Activated CD4-positive, alpha-beta T cell treated with anti-CD3 and anti-CD28 coated beads, Interleukin-2, amount 50 U/mL, for 4 hours (primary cell): ENCODE measurements around the gene CAPS.
A peak's percentile ranks its signal among the peaks of the same experiment; 100 is the strongest.

Experiments used
- DNase-seq, 2 experiments: peaks; one replicate each; pipeline ENCODE4 v3.0.0-alpha.2; 2020

CAPS gene

DNA sequence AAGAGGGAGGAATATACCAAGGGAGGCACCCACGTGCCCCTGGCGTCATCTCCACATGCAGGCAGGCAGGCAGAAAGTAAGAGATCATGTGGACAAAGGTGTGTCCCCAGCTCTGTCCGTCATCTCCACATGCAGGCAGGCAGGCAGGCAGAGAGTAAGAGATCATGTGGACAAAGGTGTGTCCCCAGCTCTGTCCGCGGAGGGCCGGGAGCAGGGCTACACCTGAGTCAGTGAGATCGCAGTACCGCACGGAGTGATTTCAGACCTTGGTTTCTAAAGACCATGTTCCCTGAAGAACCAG is 22.2 kb downstream of the CAPS start:
- no peak for DNase-seq

DNA sequence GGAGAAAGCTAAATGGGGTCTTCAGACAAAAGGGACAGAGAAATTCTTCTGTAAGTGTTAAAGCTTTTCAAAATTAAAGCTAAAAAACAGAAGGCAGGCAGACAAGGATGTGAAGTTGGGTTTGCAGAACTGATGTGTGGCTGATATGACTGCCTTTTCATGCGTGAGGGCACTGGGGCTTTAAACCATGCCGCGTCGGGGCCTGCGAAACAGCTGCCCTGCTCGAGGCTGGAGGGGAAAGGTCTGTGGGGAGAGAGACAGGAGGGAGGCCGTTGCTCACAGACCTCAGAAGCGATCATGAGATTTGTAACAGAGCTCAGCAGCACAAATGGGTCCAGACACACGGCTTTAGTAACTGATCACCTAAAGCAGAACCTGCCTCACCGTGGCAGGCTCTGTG is 23.5 kb downstream of the CAPS start:
- no peak for DNase-seq

DNA sequence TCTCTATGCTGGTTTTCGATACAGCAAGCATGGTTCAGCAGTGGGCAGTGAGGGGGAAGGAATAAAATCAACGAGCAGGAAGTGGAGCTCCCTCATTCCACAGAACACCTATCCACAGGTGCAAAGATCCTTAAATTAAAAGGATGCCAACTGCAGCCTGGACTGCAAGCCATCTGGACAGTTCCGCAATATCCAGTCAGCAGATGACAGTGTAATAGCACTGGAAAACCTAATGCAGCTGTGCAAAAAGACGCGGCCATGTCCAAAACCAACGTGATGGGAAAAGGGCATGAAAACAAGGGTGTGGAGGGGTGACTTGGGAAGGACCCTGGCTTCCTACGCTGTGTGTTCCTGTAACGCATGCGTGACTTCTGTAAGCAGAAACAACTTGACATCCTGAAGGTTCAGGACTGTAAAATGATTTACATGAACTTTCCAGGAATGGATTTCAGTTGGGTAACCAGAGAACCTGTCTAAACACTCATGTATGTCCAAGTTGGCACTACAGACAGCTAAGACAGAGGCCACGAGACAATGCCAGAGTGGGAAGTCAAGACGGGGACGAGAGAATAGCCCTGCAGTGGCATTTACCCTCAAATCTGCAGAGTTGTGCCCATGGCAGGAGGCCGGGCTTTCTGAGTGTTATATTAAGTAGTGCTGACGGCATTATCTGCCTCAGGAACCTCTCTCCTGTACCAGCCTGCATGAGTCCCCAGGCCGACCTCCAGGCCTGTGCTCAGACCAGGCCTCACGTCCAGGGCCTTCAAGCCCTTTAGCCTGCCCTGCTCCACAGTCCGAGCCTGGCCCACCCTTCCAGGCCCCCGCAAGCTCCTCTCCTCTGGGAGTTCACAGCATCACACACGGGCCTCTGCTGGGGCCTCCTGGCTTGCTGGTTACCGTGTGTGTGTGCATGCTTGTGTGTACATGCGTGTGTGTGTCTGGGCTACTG is 26.5 kb downstream of the CAPS start:
- DNase-seq, result no peak

DNA sequence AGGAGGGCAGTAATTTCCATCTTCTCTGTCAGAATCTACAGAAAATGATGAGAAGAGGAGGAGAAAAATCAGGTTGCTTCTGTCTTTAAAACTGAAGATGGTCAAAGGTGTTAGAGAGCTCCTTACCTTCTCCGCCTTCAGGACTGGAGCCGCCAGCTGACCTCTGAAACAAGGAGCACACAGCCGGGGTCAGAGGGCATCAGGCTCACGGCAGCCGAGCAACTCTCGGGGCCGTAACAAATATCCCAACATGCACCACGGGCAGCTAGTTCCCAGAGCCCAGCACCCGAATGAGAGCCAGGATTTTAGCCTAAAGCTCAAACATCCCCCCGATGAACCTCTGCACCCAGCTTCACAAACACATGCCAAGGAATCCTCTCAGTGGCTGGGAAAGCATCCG is 27.6 kb downstream of the CAPS start:
- no peak for DNase-seq

DNA sequence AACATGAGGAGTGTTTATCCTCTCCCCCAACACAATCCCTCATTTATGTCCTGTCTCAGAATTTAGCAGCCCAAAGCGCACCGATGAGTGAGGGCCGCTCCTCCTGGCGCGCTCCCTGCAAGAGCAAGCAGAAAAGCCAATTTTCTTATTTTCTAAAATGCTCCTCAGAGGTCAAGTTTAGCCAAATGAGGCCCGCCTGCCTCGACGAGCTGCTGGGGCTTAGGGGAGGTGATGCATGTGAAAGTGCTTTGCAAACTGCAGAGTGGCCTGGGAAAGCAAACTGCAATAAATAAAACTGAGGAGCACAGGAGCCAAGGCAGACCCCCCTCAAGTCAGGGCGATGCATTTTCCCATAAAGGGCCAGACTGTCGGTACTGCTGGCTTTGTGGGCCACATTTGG is 29.0 kb downstream of the CAPS start:
- no peak for DNase-seq

DNA sequence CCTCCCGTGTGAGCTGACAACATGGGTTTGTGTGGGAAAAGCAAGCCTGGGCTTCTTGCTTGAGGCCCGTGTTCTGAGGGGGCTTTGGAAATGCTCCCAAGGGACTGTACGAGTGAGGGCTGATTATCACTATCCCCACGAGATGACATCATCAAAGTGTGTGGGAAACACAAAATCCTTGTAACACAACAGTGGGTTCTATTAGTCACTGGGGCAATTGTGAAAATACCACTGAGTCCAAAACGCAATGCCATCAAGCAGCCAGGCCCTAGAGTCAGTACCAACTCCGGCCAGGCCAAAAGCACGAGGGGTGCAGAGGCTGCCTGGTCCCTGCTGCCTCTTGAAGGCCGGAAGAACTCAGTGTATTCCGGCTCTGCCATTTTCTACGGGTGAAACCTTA is 29.6 kb downstream of the CAPS start:
- DNase-seq, result no peak

DNA sequence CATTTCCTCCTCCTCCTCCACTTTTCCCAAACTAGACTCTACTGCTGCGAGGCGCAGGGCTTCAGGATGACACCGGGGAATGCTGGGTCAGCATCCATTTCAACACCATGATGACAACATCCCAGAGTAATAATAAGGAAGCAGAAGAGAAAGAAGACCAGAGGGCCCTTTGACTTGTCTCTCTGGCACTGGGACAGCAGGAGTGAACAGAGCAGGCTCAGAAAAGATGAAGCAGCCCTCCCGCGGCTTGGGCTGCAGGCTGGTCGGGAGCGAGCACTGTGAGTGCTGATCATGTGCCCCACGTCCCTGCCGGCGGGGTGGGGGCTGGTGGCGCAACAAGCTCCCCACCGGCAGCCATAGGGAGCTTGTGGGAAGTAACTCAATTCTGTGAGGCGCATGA is 33.4 kb downstream of the CAPS start:
- no peak for DNase-seq

DNA sequence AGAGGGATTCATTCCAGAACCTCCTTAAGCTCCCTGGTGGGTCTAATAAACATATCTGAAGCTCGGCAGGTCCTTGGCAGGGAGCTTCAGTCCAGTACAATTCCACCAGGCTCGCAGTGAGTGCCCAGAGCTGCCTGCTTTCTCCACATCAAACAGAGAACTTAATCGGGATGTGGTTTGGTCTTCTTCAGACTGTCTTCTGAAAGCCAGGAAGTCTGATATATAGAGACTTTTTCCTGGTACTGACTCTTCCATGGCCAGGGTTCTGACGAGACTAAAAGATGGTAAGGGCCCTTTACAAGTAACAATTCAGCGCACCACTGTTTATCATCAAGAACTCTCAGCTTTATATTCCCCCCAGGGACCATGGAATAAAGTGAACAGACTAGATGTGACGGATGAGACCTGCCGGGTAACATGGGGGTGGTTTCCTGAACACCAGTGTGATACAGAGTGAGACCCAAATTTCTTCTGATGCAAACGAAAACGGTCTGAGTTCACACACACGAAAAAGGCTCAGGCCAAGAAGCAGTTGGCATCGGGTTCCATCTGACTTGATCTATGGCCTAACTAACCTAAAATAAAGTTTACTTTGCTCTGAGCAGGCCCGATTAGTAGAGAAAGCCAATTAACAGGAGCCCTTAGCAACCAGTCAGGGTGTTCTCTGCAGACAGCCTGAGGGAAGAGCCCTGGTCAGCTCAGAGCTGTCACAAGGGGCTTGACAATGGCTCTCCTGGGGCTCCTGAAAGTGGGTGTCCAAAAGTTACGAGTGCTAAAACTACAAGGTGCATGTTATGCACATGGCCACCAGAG is 34.9 kb downstream of the CAPS start:
- DNase-seq, result peak; percentile 11 to 15

DNA sequence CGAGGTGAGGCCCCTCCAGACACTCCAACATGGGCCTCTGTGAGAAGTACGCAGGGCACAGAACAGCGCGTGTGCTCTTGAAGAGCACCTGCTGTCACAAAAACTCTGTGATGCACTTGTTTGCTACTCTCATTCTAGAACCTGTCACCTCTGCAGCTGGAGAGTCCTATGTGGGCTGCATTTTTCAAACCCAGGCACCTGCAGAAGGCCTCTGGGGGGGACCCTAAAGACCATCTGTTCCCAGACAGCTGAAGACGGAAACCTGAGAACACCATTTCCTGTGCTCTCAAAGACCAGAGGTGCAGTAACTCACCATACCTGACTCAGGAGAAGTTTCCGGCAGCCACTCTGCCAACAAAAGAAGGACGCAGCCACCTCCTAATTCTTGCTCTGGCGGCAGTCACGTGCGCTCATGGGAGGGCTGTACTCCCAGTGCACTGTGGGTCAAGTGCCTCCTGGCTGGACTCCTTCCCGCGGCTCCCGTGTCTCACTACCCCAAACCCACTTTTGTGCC is 35.8 kb downstream of the CAPS start:
- peak; percentile 13 to 15 for DNase-seq

DNA sequence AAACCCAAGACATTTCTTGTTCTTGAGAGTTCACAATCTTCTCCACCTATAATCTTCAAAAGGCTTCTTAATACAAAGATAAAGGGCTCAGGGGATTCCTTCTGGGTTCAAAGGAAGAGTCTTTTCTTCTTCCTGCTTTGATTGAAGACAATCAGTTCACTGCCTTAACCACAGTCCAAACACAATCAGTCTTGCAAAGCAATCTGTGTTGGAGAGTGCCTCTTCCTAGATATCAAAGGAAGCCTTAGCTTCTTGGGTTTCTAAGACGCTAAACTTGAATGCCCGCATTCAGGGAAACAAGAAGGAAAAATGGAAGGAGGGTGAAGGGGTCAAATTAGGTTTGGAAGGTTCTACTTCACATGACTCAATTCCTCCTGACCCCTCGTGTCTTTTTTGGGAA is 36.7 kb downstream of the CAPS start:
- no peak for DNase-seq

DNA sequence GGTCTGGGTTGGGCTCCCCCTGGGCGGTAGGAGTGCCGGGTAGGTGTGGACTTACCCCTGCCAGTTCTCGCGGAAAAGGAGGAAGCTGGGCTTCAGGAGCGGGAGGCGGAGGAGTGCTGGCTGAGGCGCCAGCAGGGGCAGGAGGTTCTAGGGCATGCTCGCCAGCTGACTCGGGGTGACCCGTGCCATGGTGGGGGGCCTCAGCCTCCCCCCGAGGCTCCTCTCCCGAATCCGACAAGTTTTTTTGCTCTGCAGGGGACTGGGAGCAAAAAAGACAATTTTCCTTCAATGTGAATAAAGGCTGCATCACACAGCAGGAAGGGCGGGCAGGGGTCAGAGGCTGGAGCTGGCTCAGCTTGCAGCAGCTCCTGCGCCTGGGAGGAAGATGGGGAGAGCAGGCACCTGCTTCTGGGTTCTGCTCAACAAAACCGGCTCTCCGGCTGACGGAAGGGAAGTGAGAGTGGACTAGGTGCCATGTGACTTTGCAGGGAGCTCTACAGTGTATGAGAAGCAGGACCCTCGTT is 37.3 kb downstream of the CAPS start:
- no peak for DNase-seq

DNA sequence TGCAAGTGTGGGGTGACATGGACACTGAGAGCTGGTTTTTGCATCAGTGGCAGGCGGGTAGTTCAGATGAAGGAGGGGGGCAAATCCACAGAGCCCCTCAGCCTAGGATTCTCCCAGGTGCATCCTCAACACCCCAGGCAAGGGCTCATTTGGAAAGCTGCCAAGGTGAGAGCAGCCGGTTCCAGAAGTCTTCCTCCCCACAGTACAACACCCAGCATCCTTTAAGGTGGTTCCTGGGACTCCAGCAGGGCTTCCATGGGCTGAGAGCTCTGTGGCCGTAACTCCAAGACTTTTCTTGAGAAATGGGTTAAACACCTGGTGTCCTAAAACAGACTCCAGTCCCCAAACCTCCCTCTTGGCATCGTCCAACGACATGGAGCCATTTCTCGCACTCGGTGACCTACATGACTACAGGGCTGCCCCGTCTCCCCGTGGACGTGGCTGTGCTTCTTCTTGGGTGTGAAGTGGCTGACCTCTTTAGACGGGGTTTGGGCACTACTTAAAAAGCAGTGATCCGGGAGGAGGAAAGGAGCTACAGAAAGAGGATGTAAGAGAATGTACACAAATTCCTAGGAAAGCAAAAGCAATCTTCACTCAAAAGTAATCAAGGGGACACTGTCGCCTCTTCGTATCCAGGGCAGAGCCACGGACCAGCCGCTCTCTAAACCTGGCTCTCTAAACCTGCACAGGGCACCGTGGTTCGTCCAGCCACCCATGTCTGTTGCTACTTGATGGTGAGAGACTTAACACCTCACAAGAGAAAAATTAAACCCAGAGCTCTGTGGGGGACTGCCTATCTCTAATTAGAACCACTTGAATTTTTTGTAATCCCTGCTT is 38.4 kb downstream of the CAPS start:
- DNase-seq, result no peak

DNA sequence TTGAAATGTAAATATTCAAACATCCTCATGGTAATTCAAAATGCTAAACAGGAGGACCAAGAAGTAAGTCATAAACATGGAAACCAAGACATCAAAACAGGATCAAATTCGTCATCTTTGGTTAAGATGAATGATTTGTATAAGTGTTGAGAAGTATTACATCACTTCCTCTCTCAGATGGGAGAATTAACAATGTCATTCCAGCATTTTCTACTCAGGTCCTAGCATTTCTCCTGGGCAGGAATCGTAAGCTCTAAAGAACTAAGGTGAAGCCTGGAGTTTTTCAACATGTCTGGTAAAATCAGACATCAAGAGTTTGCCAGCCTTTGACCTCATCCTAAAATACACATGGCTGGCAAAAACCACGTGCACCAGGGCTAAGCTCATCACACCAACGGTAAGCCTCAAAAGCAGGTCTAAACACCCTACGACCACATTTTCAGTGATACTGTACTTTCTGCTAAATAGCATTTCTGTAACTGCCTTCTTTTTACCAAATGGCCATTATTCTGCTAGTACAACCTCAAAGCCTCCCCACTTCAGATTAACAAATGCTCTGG is 39.1 kb downstream of the CAPS start:
- DNase-seq, result no peak

DNA sequence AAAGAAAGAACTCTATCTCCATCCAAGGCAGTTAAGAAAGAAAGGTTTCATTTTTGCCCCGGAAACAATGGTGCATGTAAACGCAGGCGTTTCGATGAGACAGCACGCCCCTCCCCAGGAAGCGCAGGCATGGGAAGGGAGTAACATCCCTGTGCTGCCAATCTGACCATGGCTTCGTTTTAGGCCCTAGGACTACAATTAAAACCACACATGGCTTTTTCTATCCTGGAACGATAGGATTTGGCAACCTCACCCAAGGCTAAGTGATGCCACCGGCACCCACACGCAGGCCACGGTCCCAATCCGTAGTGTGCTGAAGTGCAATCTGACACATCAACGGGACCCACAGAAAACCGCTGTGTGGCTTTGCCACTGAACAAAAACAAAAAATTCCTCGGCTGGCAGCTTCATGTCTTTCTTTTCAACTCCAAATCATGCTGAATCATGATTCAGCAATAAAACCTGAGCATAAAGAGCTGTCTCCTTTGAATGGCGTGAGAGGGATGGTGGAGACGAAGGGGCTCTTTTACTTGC is 39.7 kb downstream of the CAPS start:
- peak; percentile 28 to 29 for DNase-seq

DNA sequence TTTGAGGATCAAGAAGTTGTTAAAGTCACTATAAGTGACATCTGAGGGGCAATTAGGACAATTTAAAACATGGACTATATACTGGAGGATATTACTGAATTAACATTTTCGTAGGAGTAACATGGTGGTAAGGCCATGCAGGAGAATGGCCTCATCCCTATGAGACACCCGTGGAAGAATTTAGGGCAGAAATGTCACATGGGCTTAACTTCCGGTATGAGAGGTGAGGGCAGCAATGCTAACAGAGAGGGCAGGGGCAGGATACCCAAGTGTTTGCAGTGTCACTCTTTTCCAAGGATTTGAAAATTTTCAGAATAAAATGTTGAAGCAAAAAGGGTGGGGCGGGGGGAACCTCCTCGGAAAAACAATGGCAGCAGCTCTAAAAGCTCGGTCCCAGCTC is 40.2 kb downstream of the CAPS start:
- no peak for DNase-seq

DNA sequence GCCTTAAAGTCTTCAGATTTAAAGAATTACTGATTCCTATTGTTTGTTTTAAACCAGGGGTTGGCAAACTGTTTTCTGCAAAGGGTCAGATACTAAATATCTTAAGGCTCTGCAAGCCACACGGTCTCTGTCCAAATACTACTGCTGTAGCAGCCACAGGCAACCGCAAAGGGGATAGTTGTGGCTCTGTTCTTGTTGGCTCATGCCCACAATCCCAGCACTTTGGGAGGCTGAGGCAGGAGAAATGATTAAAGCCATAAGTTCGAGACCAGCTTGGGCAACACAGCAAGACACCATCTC is 41.5 kb downstream of the CAPS start:
- no peak for DNase-seq

DNA sequence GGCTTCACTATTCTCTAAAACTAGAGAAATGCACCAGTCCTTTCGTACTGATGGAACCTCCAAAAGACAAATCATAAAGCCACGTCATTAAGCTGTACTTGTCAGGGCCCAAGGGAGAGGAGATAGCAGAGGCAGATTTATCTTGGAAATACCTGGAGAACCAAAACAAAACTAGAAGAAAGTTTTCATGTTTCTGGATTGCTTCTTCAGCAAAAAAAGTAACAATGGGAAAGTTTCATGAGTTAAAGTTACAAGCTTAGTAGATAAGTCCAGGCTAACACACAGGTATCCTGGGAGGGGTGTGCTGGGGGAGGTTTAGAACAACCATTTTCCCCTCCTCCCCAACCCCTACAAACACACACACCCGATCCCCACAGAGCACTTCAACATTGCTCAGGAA is 42.3 kb downstream of the CAPS start:
- no peak for DNase-seq

DNA sequence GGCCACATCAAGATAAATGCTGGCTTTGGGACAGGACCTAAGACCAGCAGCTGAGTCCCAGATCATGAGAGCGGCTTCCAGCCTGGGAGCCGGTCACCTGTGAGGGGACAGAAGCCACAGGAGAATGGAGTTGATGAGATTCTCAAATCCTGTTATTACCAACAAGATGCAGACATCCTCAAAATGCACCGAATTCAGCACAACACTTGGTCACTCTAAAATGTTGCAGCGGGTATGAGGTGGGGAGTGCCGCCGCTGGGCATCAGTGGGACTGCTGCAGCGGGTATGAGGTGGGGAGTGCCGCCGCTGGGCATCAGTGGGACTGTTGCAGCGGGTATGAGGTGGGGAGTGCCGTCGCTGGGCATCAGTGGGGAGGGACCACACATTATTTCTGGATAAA is 42.7 kb downstream of the CAPS start:
- DNase-seq, result no peak

DNA sequence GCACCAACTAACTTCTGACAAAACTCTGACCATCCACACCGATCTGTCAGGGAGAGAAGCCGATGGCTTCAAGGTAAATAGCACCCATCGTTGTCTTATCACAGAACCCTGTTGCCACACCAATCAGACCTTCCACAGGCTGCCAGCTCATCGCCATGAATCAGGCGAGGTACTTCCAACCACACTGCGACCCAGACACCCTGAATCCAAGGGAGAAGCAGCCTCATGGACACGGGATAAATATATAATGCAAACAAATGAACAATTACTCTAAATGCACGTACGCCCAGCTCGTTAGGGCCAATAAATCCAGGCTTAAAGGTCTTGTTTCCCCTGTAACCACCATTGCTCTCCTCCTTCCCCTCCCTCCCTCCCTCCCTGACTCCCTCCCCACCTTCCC is 43.1 kb downstream of the CAPS start:
- no peak for DNase-seq

DNA sequence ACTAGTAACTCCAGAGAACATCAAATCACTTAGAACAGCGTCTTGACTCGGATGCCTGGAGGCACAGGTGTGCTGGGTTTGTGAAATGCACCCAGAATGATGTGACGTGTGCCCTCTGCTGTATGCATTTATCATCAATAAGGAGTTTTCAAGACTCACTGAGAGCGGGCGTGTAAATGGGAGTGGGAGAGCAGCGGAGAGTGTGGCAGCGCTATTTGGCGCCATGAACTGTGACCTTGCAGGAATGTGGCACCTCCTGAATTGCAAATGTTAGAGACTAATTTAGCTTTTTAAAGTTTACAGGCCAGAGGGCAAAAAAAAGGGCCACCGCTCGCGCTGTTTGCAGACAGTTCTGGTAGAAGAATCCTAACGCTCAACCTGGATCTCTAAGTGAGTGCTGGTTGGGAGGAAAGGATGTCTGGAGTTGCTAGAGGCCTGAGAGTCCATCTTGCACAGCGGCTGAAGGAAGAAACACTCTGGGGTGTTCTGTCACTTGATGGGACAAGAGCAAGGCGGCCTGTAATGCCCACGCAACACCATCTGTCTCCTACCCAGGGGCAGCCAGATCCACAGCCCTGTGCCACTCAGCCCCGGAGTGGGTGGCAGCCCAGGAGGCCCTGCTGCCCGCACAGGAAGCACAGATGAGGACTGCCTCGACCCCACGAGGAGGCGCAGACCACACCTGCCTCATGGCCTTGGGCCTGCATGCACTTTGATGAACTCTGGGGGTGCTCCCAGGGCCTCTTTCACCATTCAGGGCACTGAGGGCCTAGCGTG is 44.2 kb downstream of the CAPS start:
- DNase-seq, result no peak

DNA sequence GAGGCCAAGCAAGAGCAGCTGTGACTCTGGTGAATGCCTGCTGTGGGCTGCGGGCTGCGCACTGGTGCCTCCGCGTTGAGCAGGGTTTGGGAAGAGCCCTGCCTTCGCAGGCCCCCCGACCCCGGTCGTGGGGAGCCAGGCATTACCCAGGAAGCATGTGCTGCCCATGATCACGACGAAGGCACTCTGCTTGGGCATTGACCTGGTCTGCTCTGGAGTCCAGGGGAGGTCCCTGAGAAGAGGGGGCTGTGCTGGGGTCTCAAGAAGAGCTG is 44.7 kb downstream of the CAPS start:
- DNase-seq, result no peak
